ENCODE data around the gene CYP27B1. TPM values are rescaled to one million over a fixed set of nuclear protein-coding genes. Genes with fewer than 3 reads are reported as not detected.

The CYP27B1 gene
- total RNA-seq, 1 experiment from 2014 or later: 4.7 TPM

GRCh38 chr12:57777911-57778310 is 11.0 kb upstream of the CYP27B1 start:
- BruUV-seq (replicated peaks): no TSS peak
- CTCF ChIA-PET: no interaction called here
- Histone ChIP-seq H3K27me3 (replicated peaks; ENCODE audit: insufficient read depth, low read depth, low read length, poor library complexity) (no peaks in the 10 kb centered on the region), H3K27ac (ENCODE audit: low read depth, low read length, poor library complexity, severe bottlenecking) (no peak overlapping the region), H3K9me3 (ENCODE audit: low read depth, low read length, poor library complexity, severe bottlenecking) (no peaks in the 10 kb centered on the region), H3K36me3 (ENCODE audit: insufficient read depth, low read length, poor library complexity, severe bottlenecking) (no peaks in the 10 kb centered on the region), H3K4me1 (ENCODE audit: insufficient read depth, low read length, poor library complexity, severe bottlenecking) (peaks cover 5% of the 10 kb centered on the region), H3K4me3 (ENCODE audit: low read depth, low read length, poor library complexity, severe bottlenecking) (no peak overlapping the region)
- POLR2A ChIA-PET (ENCODE audit: low non-redundant PET): no interaction called here
- intact Hi-C loops (cut with micrococcal nuclease; ENCODE audit: unreplicated experiment): no loop called here
- DNase-seq (ENCODE audit: low spot score): no peak
- TF ChIP-seq CTCF (conservative IDR thresholded peaks at IDR 0.05; ENCODE audit: low read depth, low read length): no peak
- no peak for TF ChIP-seq EZH2 (IDR thresholded peaks at IDR 0.05; ENCODE audit: borderline replicate concordance, low read depth, low read length, poor library complexity, severe bottlenecking)

- no peak for TF ChIP-seq CTCF (conservative IDR thresholded peaks at IDR 0.05; ENCODE audit: low read depth, low read length)
- no peak for TF ChIP-seq EZH2 (IDR thresholded peaks at IDR 0.05; ENCODE audit: borderline replicate concordance, low read depth, low read length, poor library complexity, severe bottlenecking)
- Histone ChIP-seq H3K9me3 (ENCODE audit: low read depth, low read length, poor library complexity, severe bottlenecking) (no peaks in the 10 kb centered on the region), H3K4me3 (ENCODE audit: low read depth, low read length, poor library complexity, severe bottlenecking) (no peak overlapping the region), H3K36me3 (ENCODE audit: insufficient read depth, low read length, poor library complexity, severe bottlenecking) (no peaks in the 10 kb centered on the region), H3K4me1 (ENCODE audit: insufficient read depth, low read length, poor library complexity, severe bottlenecking) (peaks cover 5% of the 10 kb centered on the region), H3K27ac (ENCODE audit: low read depth, low read length, poor library complexity, severe bottlenecking) (no peak overlapping the region), H3K27me3 (replicated peaks; ENCODE audit: insufficient read depth, low read depth, low read length, poor library complexity) (no peaks in the 10 kb centered on the region)
- intact Hi-C loops (cut with micrococcal nuclease; ENCODE audit: unreplicated experiment): no loop called here
- ChIA-PET POLR2A (ENCODE audit: low non-redundant PET) (no interaction called here), CTCF (no interaction called here)
- no TSS peak for BruUV-seq (replicated peaks)
- DNase-seq (ENCODE audit: low spot score): no peak
These were observed 10.5 kb upstream of the CYP27B1 start for GRCh38 chr12:57777367-57777766.

GRCh38 chr12:57776247-57776587 is 9.3 kb upstream of the CYP27B1 start:
- no peaks in the 10 kb centered on the region for H3K9me3 ChIP-seq (ENCODE audit: low read depth, low read length, poor library complexity, severe bottlenecking)
- intact Hi-C loops (cut with micrococcal nuclease; ENCODE audit: unreplicated experiment): no loop called here
- H3K4me3 ChIP-seq (ENCODE audit: low read depth, low read length, poor library complexity, severe bottlenecking): no peak overlapping the region
- no peak for DNase-seq (ENCODE audit: low spot score)
- CTCF ChIA-PET: no interaction called here
- H3K27ac ChIP-seq (ENCODE audit: low read depth, low read length, poor library complexity, severe bottlenecking): no peak overlapping the region
- no TSS peak for BruUV-seq (replicated peaks)
- POLR2A ChIA-PET (ENCODE audit: low non-redundant PET): no interaction called here
- H3K4me1 ChIP-seq (ENCODE audit: insufficient read depth, low read length, poor library complexity, severe bottlenecking): peaks cover 5% of the 10 kb centered on the region
- TF ChIP-seq EZH2 (IDR thresholded peaks at IDR 0.05; ENCODE audit: borderline replicate concordance, low read depth, low read length, poor library complexity, severe bottlenecking) (no peak), CTCF (conservative IDR thresholded peaks at IDR 0.05; ENCODE audit: low read depth, low read length) (no peak)
- H3K27me3 ChIP-seq (replicated peaks; ENCODE audit: insufficient read depth, low read depth, low read length, poor library complexity): no peaks in the 10 kb centered on the region
- no peaks in the 10 kb centered on the region for H3K36me3 ChIP-seq (ENCODE audit: insufficient read depth, low read length, poor library complexity, severe bottlenecking)
